HCT116 (cell line): ENCODE results near the gene FGF14. TPM values are rescaled to one million over a fixed set of nuclear protein-coding genes. Genes with fewer than 3 reads are reported as not detected.

Experiments
- microRNA-seq: library from miRNA; unstranded; fragments of <30 nt; microRNA quantifications from one replicate; pipeline ENCODE4, GENCODE V29; 2016; ENCODE audit warnings: borderline number of aligned reads
- total RNA-seq: library from RNA; stranded (reverse); gene quantifications from one replicate; pipeline ENCODE4 v1.2.1, GENCODE V29; 2021; ENCODE audit not compliant: unreplicated experiment

Gene FGF14
- total RNA-seq, 1 experiment from 2014 or later = not detected

Small RNA genes lying within 50 kb of the gene (microRNA-seq; reads per million reads assigned to microRNA genes)
- gene MIR2681 (not detected), gene MIR4705 (not detected)

Other genes with a start within 250 kb of the FGF14 start
- gene TPP2, start 194.9 kb upstream of the FGF14 start, total RNA-seq = 36.7 TPM